Measurements from ENCODE around the gene SPOCK3.

Gene SPOCK3

DNA sequence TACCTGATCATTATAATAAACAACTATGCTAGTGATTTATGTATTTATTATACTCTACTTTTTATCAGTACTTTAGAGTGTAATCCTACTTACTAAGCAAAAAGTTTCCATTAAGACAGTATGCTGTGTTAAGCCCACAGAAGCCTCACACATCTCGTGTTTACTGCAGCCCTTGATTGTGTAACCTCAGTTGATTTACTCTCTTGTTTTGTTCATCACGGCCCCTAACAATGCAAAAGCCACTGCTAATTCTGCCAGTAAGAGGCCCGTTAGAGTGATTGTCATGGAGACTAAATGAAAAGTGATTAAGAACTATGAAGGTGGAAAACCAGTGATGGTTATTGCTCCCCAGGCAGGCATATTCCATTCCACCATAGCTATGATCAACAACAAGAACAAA, 436.2 kb downstream of the SPOCK3 start:
- Histone ChIP-seq H2AFZ (ENCODE audit: low read length) (peak overlapping the region; percentile 59; the same call in 1 of the 2 replicates), H3K4me1 (ENCODE audit: insufficient read depth, low read length, severe bottlenecking) (peaks cover 23% of the 10 kb centered on the region), H3K9me2 (ENCODE audit: low read depth, low read length) (no peaks in the 10 kb centered on the region), H3K27me3 (ENCODE audit: insufficient read depth, low read length) (no peaks in the 10 kb centered on the region), H3K9ac (ENCODE audit: low read length) (no peak overlapping the region), H3F3A (ENCODE audit: insufficient read depth, low read length) (no peaks in the 10 kb centered on the region), H4K20me1 (ENCODE audit: insufficient read depth, low read length) (no peaks in the 10 kb centered on the region), H3K4me2 (ENCODE audit: low read length) (no peak overlapping the region; the same call in 1 of the 2 replicates), H3K36me3 (ENCODE audit: insufficient read depth, low read length) (no peaks in the 10 kb centered on the region), H3K9me3 (ENCODE audit: low read length) (no peaks in the 10 kb centered on the region), H3K79me2 (ENCODE audit: insufficient read depth, low read length) (no peaks in the 10 kb centered on the region), H3K4me3 (ENCODE audit: low read depth, low read length, poor library complexity, severe bottlenecking) (no peak overlapping the region), H3K27ac (ENCODE audit: low read depth, low read length, poor library complexity, severe bottlenecking) (peak overlapping the region; percentile 18)
- TF ChIP-seq EZH2 (IDR thresholded peaks at IDR 0.05; ENCODE audit: borderline replicate concordance, low read length), result no peak
- TF ChIP-seq, protein P1, sequence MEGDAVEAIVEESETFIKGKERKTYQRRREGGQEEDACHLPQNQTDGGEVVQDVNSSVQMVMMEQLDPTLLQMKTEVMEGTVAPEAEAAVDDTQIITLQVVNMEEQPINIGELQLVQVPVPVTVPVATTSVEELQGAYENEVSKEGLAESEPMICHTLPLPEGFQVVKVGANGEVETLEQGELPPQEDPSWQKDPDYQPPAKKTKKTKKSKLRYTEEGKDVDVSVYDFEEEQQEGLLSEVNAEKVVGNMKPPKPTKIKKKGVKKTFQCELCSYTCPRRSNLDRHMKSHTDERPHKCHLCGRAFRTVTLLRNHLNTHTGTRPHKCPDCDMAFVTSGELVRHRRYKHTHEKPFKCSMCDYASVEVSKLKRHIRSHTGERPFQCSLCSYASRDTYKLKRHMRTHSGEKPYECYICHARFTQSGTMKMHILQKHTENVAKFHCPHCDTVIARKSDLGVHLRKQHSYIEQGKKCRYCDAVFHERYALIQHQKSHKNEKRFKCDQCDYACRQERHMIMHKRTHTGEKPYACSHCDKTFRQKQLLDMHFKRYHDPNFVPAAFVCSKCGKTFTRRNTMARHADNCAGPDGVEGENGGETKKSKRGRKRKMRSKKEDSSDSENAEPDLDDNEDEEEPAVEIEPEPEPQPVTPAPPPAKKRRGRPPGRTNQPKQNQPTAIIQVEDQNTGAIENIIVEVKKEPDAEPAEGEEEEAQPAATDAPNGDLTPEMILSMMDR (IDR thresholded peaks at IDR 0.05; ENCODE audit: low read length), result no peak

DNA sequence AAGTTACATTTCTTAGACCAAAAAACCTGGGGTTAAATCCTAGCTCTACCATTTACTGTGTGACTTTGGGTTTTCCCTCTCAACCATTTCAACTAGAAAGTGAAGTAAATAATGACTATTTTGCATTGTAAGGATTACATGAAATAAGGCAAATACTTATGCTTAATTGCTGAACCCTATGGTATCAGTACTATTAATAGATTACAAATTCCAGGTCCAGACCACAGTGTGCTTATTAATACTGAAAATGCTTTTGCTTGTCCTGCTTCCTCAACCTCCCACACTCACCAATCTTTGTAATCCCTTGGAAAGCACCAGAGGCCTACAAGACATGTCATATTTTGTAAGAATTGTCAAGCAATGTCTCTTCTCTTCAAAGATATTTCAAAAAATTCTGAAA, 456.5 kb downstream of the SPOCK3 start:
- Histone ChIP-seq H3K9me3 (ENCODE audit: low read length) (no peaks in the 10 kb centered on the region), H3K4me2 (ENCODE audit: low read length) (no peak overlapping the region), H3K9me2 (ENCODE audit: low read depth, low read length) (no peaks in the 10 kb centered on the region), H3K36me3 (ENCODE audit: insufficient read depth, low read length) (no peaks in the 10 kb centered on the region), H3K4me1 (ENCODE audit: insufficient read depth, low read length, severe bottlenecking) (peaks cover 14% of the 10 kb centered on the region), H2AFZ (ENCODE audit: low read length) (no peak overlapping the region), H4K20me1 (ENCODE audit: insufficient read depth, low read length) (no peaks in the 10 kb centered on the region), H3K27me3 (ENCODE audit: insufficient read depth, low read length) (no peaks in the 10 kb centered on the region), H3F3A (ENCODE audit: insufficient read depth, low read length) (no peaks in the 10 kb centered on the region), H3K9ac (ENCODE audit: low read length) (no peak overlapping the region), H3K79me2 (ENCODE audit: insufficient read depth, low read length) (no peaks in the 10 kb centered on the region), H3K4me3 (ENCODE audit: low read depth, low read length, poor library complexity, severe bottlenecking) (no peak overlapping the region), H3K27ac (ENCODE audit: low read depth, low read length, poor library complexity, severe bottlenecking) (no peak overlapping the region)
- TF ChIP-seq EZH2 (IDR thresholded peaks at IDR 0.05; ENCODE audit: borderline replicate concordance, low read length), result no peak
- TF ChIP-seq, protein P1 (IDR thresholded peaks at IDR 0.05; ENCODE audit: low read length), result no peak

DNA sequence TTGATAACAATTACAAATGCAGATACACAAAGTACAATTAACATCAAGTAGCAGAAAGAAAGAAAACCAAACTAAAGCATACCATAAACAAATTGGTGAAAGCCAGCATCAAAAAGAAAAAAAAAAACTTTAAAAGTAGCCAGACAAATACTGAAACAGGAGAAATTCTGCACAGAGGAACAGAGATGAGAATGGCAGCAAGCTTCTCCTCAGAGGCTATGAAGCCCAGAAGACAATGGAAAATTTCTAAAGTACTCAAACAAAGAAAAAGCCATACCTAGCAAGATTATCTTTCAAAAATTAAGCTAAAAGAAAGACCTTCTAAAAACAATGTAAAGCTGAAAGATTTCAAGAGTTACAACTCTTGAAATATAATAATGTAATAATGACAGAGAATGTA, 471.3 kb downstream of the SPOCK3 start:
- no peak overlapping the region for H3K4me3 ChIP-seq (ENCODE audit: low read depth, low read length, poor library complexity, severe bottlenecking)
- H3K9ac ChIP-seq (ENCODE audit: low read length), result no peak overlapping the region
- H3F3A ChIP-seq (ENCODE audit: insufficient read depth, low read length), result no peaks in the 10 kb centered on the region
- no peaks in the 10 kb centered on the region for H3K27me3 ChIP-seq (ENCODE audit: insufficient read depth, low read length)
- no peaks in the 10 kb centered on the region for H4K20me1 ChIP-seq (ENCODE audit: insufficient read depth, low read length)
- no peaks in the 10 kb centered on the region for H3K36me3 ChIP-seq (ENCODE audit: insufficient read depth, low read length)
- H3K9me3 ChIP-seq (ENCODE audit: low read length), result peaks cover 7% of the 10 kb centered on the region; the same call in 1 of the 2 replicates
- H3K4me2 ChIP-seq (ENCODE audit: low read length), result no peak overlapping the region
- H2AFZ ChIP-seq (ENCODE audit: low read length), result no peak overlapping the region
- H3K9me2 ChIP-seq (ENCODE audit: low read depth, low read length), result no peaks in the 10 kb centered on the region
- no peak overlapping the region for H3K27ac ChIP-seq (ENCODE audit: low read depth, low read length, poor library complexity, severe bottlenecking)
- TF ChIP-seq EZH2 (IDR thresholded peaks at IDR 0.05; ENCODE audit: borderline replicate concordance, low read length), result no peak
- TF ChIP-seq, protein P1 (IDR thresholded peaks at IDR 0.05; ENCODE audit: low read length), result no peak
- no peaks in the 10 kb centered on the region for H3K79me2 ChIP-seq (ENCODE audit: insufficient read depth, low read length)
- no peaks in the 10 kb centered on the region for H3K4me1 ChIP-seq (ENCODE audit: insufficient read depth, low read length, severe bottlenecking)

Measured in OCI-LY1 (cell line).